Endothelial cell of umbilical vein (primary cell): ENCODE results near the gene TMEM18. TPM values are rescaled to one million over a fixed set of nuclear protein-coding genes. Genes with fewer than 3 reads are reported as not detected.

ENCODE experiments used
- BruUV-seq: library from RNA; stranded (reverse); fragments of 400-500 nt; replicated peaks from 2 replicates; lab custom pipeline; 2021; lab: Mats Ljungman, UMichigan
- CTCF ChIA-PET: fragments of 300-600, 350-600 bp; sonication (Branson Sonifier 250); formaldehyde crosslinking; loops from one replicate; lab custom pipeline; 2021; ENCODE audit warnings: antibody characterized with exemption, inconsistent platforms; lab: Charles Lee
- POLR2A ChIA-PET: fragments of 300-600, 350-600 bp; sonication (Branson Sonifier 250); formaldehyde crosslinking; loops from one replicate; lab custom pipeline; 2021; ENCODE audit warnings: antibody characterized with exemption, inconsistent platforms; lab: Charles Lee
- DNase-seq: peaks from one replicate; pipeline ENCODE4 v3.0.0-alpha.2; 2011; ENCODE audit warnings: low read depth, low spot score
- FAIRE-seq: peaks from 2 replicates; lab custom pipeline; 2011; peaks lifted over from hg19 to GRCh38; lab: Jason Lieb, UNC
- H2AFZ ChIP-seq: 2 replicates; pipeline ENCODE4 v1.6.0; 2012; ENCODE audit warnings: low read depth, low read length, control low read depth, inconsistent platforms
- H3K27ac ChIP-seq: 2 replicates; pipeline ENCODE4 v1.5.1; 2011; ENCODE audit warnings: low read depth, mild to moderate bottlenecking, control low read depth, low read length, moderate library complexity; ENCODE audit not compliant: insufficient read depth
- H3K27me3 ChIP-seq, 2 experiments: 2 replicates each; pipeline versions ENCODE4 v1.6.0 to v1.6.1; 2011; ENCODE audit warnings: low read length in 2 of 2, mixed read lengths in 1 of 2; ENCODE audit not compliant: control insufficient read depth in 2 of 2, insufficient read depth in 2 of 2
- H3K36me3 ChIP-seq, 2 experiments: 2 replicates in 1 of 2; 3 replicates in 1 of 2; pipeline ENCODE4 v1.5.1; 2011; ENCODE audit warnings: low read length in 2 of 2, mild to moderate bottlenecking in 1 of 2, moderate library complexity in 1 of 2; ENCODE audit not compliant: control insufficient read depth in 2 of 2, insufficient read depth in 2 of 2; ENCODE audit errors: extremely low read depth in 1 of 2
- H3K4me1 ChIP-seq: 3 replicates; pipeline ENCODE4 v1.5.1; 2011; ENCODE audit warnings: mild to moderate bottlenecking, low read length; ENCODE audit not compliant: control insufficient read depth, insufficient read depth; ENCODE audit errors: extremely low read depth
- H3K4me2 ChIP-seq: 2 replicates; pipeline ENCODE4 v1.6.1; 2011; ENCODE audit warnings: low read length, control low read depth, mixed read lengths; ENCODE audit not compliant: insufficient read depth
- H3K4me3 ChIP-seq, 3 experiments: fragments of 200-600 bp in 1 of 3; sonication (generic), shearing (Covaris generic) in 1 of 3; replicated peaks in 1 of 3; 2 replicates each; pipeline ENCODE4 v1.5.1; 2011 to 2016; ENCODE audit warnings: control low read depth in 3 of 3, low read length in 3 of 3, mild to moderate bottlenecking in 2 of 3, inconsistent platforms in 1 of 3, low read depth in 1 of 3, moderate library complexity in 1 of 3; ENCODE audit not compliant: insufficient read depth in 1 of 3
- H3K79me2 ChIP-seq: 2 replicates; pipeline ENCODE4 v1.6.0; 2012; ENCODE audit warnings: low read length, inconsistent platforms; ENCODE audit not compliant: control insufficient read depth, insufficient read depth
- H3K9ac ChIP-seq: replicated peaks from 2 replicates; pipeline ENCODE3; 2011; ENCODE audit warnings: low read length, control low read depth; ENCODE audit not compliant: insufficient read depth; ENCODE audit errors: extremely low read depth
- H3K9me1 ChIP-seq: replicated peaks from 3 replicates; pipeline ENCODE4 v1.6.0; 2011; ENCODE audit warnings: mild to moderate bottlenecking, low read length; ENCODE audit not compliant: control insufficient read depth, insufficient read depth; ENCODE audit errors: extremely low read depth
- H3K9me3 ChIP-seq: replicated peaks from 2 replicates; pipeline ENCODE4 v1.5.1; 2012; ENCODE audit warnings: low read length, inconsistent platforms; ENCODE audit not compliant: control insufficient read depth, insufficient read depth
- H4K20me1 ChIP-seq: replicated peaks from 2 replicates; pipeline ENCODE3; 2011; ENCODE audit warnings: mild to moderate bottlenecking, low read length; ENCODE audit not compliant: control insufficient read depth, insufficient read depth; ENCODE audit errors: extremely low read depth
- EZH2 ChIP-seq: IDR thresholded peaks from 2 replicates; pipeline ENCODE4 v1.6.1; 2012; ENCODE audit warnings: borderline replicate concordance, low read depth, mild to moderate bottlenecking, moderate library complexity, low read length, inconsistent platforms; ENCODE audit not compliant: severe bottlenecking
- FOS ChIP-seq: IDR thresholded peaks from 2 replicates; pipeline ENCODE4 v1.6.1; 2011; ENCODE audit warnings: mild to moderate bottlenecking, low read length, moderate library complexity, borderline replicate concordance; ENCODE audit not compliant: insufficient read depth
- GATA2 ChIP-seq: IDR thresholded peaks from 2 replicates; pipeline ENCODE4 v1.7.0; 2011; ENCODE audit warnings: low read depth, mild to moderate bottlenecking, moderate library complexity, mixed read lengths, low read length; ENCODE audit not compliant: insufficient read length, insufficient read depth
- JUN ChIP-seq: IDR thresholded peaks from 2 replicates; pipeline ENCODE4 v1.6.1; 2011; ENCODE audit warnings: borderline replicate concordance, low read depth; ENCODE audit not compliant: insufficient read length, insufficient read depth
- MYC ChIP-seq: IDR thresholded peaks from one replicate; pipeline ENCODE4 v1.6.1; 2011; ENCODE audit warnings: mild to moderate bottlenecking, low read depth, low read length
- POLR2A ChIP-seq: IDR thresholded peaks from 2 replicates; pipeline ENCODE4 v1.6.1; 2012; ENCODE audit warnings: low read depth, mild to moderate bottlenecking, control low read depth, low read length
- POLR2AphosphoS5 ChIP-seq: IDR thresholded peaks from 2 replicates; pipeline ENCODE4 v1.6.1; 2012; ENCODE audit warnings: low read depth, mild to moderate bottlenecking, control low read depth, low read length, moderate library complexity; ENCODE audit not compliant: insufficient read depth
- dilution Hi-C: fragments of 300-500 bp; cut with MboI; formaldehyde crosslinking; loops from one replicate; pipeline ENCODE4 v1.15.0; 2019; ENCODE audit warnings: low sequenced_read_pairs; ENCODE audit not compliant: extremely low pct_ligation_motif_present
- intact Hi-C: fragments of 100-400 bp; cut with micrococcal nuclease; formaldehyde crosslinking; loops from one replicate; pipeline ENCODE4 v1.10.0; 2022
- polyA plus RNA-seq, 4 experiments: library from polyadenylated mRNA; depleted of rRNA in 3 of 4; stranded (reverse) in 3 of 4; unstranded in 1 of 4; fragments of >200 nt; gene quantifications; 2 replicates each; pipeline versions ENCODE4 v1.2.1 to v1.2.3, GENCODE V29; 2011 to 2012; ENCODE audit warnings: missing spikeins in 1 of 4
- total RNA-seq: library from RNA; stranded (reverse); gene quantifications from 2 replicates; pipeline ENCODE4 v1.2.3, GENCODE V29; 2021
- TF ChIP-seq, protein P1 (sequence below), 2 donors: IDR thresholded peaks; 1 replicate in 1 of 2; 2 replicates in 1 of 2; pipeline ENCODE4 v1.5.1; 2011; ENCODE audit warnings: low read length in 2 of 2, mild to moderate bottlenecking in 2 of 2, moderate library complexity in 2 of 2, control low read depth in 1 of 2, inconsistent platforms in 1 of 2, low read depth in 1 of 2; ENCODE audit not compliant: insufficient read depth in 1 of 2; ENCODE audit errors: extremely low read depth in 1 of 2
- TF ChIP-seq, protein P2 (sequence below): IDR thresholded peaks from 2 replicates; pipeline ENCODE4 v1.6.1; 2011; ENCODE audit not compliant: insufficient read depth, insufficient read length

The TMEM18 gene
- total and polyA plus RNA-seq, 2 donors (not counting 3 experiments of a cell fraction or from before 2014, with no cell fraction given) = 19.1 to 23.1 TPM

DNA sequence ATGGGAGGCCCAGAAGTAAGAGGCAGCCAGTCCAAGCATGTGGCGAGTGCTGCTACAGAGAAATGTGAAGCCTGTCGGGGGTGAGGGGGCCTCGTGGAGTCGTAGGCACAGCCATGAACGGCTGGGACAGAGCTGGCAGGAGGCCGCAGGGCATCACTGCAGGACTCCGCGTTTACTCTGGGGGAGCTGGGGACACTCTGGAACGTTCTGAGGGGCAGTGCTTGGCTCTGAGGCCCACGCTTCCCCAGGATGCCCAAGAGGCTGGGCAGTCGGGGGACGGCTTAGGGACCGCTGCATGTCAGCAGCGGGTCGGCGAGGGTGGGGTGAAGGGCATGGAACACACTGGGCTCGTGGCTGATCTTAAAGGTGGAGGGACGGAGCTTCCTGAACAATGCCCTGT, 6.6 kb downstream of the TMEM18 start:
- CTCF ChIA-PET = no interaction called here
- POLR2A ChIA-PET = no interaction called here
- Histone ChIP-seq H3K4me1 (peaks cover 19% of the 10 kb centered on the region), H3K4me2 (no peak overlapping the region), H3K9ac (no peak overlapping the region), H3K9me3 (no peaks in the 10 kb centered on the region), H2AFZ (no peak overlapping the region), H3K27ac (no peak overlapping the region), H3K79me2 (peaks cover 20% of the 10 kb centered on the region), H3K36me3 (peaks cover 3 to 18% of the 10 kb centered on the region in 2 experiments), H4K20me1 (no peaks in the 10 kb centered on the region), H3K27me3 (no peaks in the 10 kb centered on the region), H3K4me3 (no peak overlapping the region), H3K9me1 (no peaks in the 10 kb centered on the region)
- TF ChIP-seq GATA2 = no peak
- no peak for FAIRE-seq
- DNase-seq = no peak
- no TSS peak for BruUV-seq
- dilution Hi-C loops (no loop called here), intact Hi-C loops (no loop called here)

DNA sequence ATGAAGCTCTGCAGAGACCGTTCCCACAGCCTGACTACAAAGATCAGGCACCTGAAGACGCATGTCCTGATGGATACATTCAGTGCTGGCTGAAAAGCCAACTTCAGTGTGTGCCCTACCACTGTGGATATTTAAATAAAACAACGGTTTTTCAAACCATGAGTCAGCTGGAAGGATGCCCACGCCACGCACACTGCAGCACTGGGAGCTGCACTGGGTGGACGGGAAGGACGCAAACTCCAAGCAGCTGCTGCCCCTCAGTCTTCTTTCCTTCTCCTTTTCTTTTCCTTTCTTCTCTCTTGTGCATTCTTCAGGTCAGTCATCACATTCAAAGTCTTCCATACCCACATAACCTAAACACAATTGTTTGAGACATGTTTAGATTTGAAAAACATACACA, 7.9 kb downstream of the TMEM18 start:
- Histone ChIP-seq H3K9ac (no peak overlapping the region), H3K9me1 (no peaks in the 10 kb centered on the region), H3K27ac (no peak overlapping the region), H3K9me3 (no peaks in the 10 kb centered on the region), H3K79me2 (peaks cover 9% of the 10 kb centered on the region), H3K4me1 (peaks cover 9% of the 10 kb centered on the region), H3K36me3 (peaks cover 3 to 18% of the 10 kb centered on the region in 2 experiments), H3K4me3 (no peak overlapping the region), H3K27me3 (no peaks in the 10 kb centered on the region), H4K20me1 (no peaks in the 10 kb centered on the region), H3K4me2 (no peak overlapping the region), H2AFZ (no peak overlapping the region)
- TSS peak; percentile 23 for BruUV-seq
- no peak for FAIRE-seq
- POLR2A ChIA-PET = no interaction called here
- peak; percentile 12 for DNase-seq
- CTCF ChIA-PET = no interaction called here
- TF ChIP-seq EZH2 = no peak
- TF ChIP-seq POLR2AphosphoS5 = no peak
- TF ChIP-seq POLR2A = no peak
- no peak for TF ChIP-seq FOS
- no peak for TF ChIP-seq GATA2
- no peak for TF ChIP-seq JUN
- TF ChIP-seq, protein P1, sequence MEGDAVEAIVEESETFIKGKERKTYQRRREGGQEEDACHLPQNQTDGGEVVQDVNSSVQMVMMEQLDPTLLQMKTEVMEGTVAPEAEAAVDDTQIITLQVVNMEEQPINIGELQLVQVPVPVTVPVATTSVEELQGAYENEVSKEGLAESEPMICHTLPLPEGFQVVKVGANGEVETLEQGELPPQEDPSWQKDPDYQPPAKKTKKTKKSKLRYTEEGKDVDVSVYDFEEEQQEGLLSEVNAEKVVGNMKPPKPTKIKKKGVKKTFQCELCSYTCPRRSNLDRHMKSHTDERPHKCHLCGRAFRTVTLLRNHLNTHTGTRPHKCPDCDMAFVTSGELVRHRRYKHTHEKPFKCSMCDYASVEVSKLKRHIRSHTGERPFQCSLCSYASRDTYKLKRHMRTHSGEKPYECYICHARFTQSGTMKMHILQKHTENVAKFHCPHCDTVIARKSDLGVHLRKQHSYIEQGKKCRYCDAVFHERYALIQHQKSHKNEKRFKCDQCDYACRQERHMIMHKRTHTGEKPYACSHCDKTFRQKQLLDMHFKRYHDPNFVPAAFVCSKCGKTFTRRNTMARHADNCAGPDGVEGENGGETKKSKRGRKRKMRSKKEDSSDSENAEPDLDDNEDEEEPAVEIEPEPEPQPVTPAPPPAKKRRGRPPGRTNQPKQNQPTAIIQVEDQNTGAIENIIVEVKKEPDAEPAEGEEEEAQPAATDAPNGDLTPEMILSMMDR (IDR thresholded peaks at IDR 0.05; ENCODE audit: extremely low read depth in 1 of 2, insufficient read depth in 1 of 2, low read depth in 1 of 2, low read length in 2 of 2) = no peak
- TF ChIP-seq, protein P2, sequence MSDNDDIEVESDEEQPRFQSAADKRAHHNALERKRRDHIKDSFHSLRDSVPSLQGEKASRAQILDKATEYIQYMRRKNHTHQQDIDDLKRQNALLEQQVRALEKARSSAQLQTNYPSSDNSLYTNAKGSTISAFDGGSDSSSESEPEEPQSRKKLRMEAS = no peak
- no peak for TF ChIP-seq MYC
- intact Hi-C loops (no loop called here), dilution Hi-C loops (no loop called here)
